Measurements from ENCODE around the gene COL6A2. TPM values are rescaled to one million over a fixed set of nuclear protein-coding genes. Genes with fewer than 3 reads are reported as not detected.

The COL6A2 gene
- total RNA-seq = 10 to 100 TPM; 10.8 to 11.3 TPM

- Mint-ChIP-seq H3K4me3 (peak within 1 kb of the TSS; percentile 41 to 74), H3K36me3 (ENCODE audit: insufficient read depth in 2 of 2) (peaks cover 0 to 10% of the 10 kb centered on the region in 2 donors), H3K27ac (no peak within 1 kb of the TSS), H3K9me3 (peaks cover 3% of the 10 kb centered on the region in 2 donors), H3K27me3 (ENCODE audit: low read depth) (peaks cover 33% of the 10 kb centered on the region), H3K4me1 (ENCODE audit: low read depth) (peaks cover 8% of the 10 kb centered on the region)
- peak; percentile 66 to 75 for DNase-seq
- ATAC-seq (replicated peaks in 1 of 2) = peak; percentile 91 to 93
Measured at GRCh38 chr21:46097336-46098293, at the start of gene COL6A2. Gene COL6A2 (plus strand): TSS chr21:46098112.

GRCh38 chr21:46048926-46049889, 48.7 kb upstream of the COL6A2 start:
- ATAC-seq (replicated peaks in 1 of 2) = no peak
- no peak for DNase-seq

GRCh38 chr21:46049890-46050667, 47.8 kb upstream of the COL6A2 start:
- ATAC-seq (replicated peaks in 1 of 2) (no peak), DNase-seq (no peak)
- peaks cover 14% of the 10 kb centered on the region for H3K4me1 Mint-ChIP-seq (ENCODE audit: low read depth)
- H3K27ac Mint-ChIP-seq = no peak overlapping the region
- no peak overlapping the region for H3K4me3 Mint-ChIP-seq
- H3K27me3 Mint-ChIP-seq (ENCODE audit: low read depth) = peaks cover 6% of the 10 kb centered on the region
- H3K9me3 Mint-ChIP-seq = no peaks in the 10 kb centered on the region
- H3K36me3 Mint-ChIP-seq (ENCODE audit: insufficient read depth in 2 of 2) = no peaks in the 10 kb centered on the region

More at GRCh38 chr21:46048926-46049889, 48.7 kb upstream of the COL6A2 start:
- Mint-ChIP-seq H3K27ac (no peak overlapping the region), H3K4me3 (no peak overlapping the region), H3K9me3 (no peaks in the 10 kb centered on the region), H3K27me3 (ENCODE audit: low read depth) (peaks cover 6% of the 10 kb centered on the region), H3K36me3 (ENCODE audit: insufficient read depth in 2 of 2) (no peaks in the 10 kb centered on the region), H3K4me1 (ENCODE audit: low read depth) (peaks cover 14% of the 10 kb centered on the region)

GRCh38 chr21:46050668-46051378, 47.1 kb upstream of the COL6A2 start:
- H3K36me3 Mint-ChIP-seq (ENCODE audit: insufficient read depth in 2 of 2) = no peaks in the 10 kb centered on the region
- H3K4me3 Mint-ChIP-seq = no peak overlapping the region
- DNase-seq (no peak), ATAC-seq (replicated peaks in 1 of 2) (no peak)
- H3K9me3 Mint-ChIP-seq = no peaks in the 10 kb centered on the region
- H3K27me3 Mint-ChIP-seq (ENCODE audit: low read depth) = peaks cover 6% of the 10 kb centered on the region
- H3K4me1 Mint-ChIP-seq (ENCODE audit: low read depth) = peaks cover 14% of the 10 kb centered on the region
- H3K27ac Mint-ChIP-seq = no peak overlapping the region

- no peaks in the 10 kb centered on the region for H3K36me3 Mint-ChIP-seq (ENCODE audit: insufficient read depth in 2 of 2)
- peaks cover 14% of the 10 kb centered on the region for H3K4me1 Mint-ChIP-seq (ENCODE audit: low read depth)
- ATAC-seq (replicated peaks in 1 of 2) (no peak), DNase-seq (no peak)
- no peaks in the 10 kb centered on the region for H3K9me3 Mint-ChIP-seq
- no peak overlapping the region for H3K27ac Mint-ChIP-seq
- no peak overlapping the region for H3K4me3 Mint-ChIP-seq
- peaks cover 6% of the 10 kb centered on the region for H3K27me3 Mint-ChIP-seq (ENCODE audit: low read depth)
Measured at GRCh38 chr21:46051379-46051770, 46.5 kb upstream of the COL6A2 start.

- ATAC-seq (replicated peaks in 1 of 2) (no peak), DNase-seq (no peak)
- Mint-ChIP-seq H3K27ac (no peak overlapping the region), H3K27me3 (ENCODE audit: low read depth) (peaks cover 6% of the 10 kb centered on the region), H3K4me3 (no peak overlapping the region), H3K4me1 (ENCODE audit: low read depth) (peaks cover 15% of the 10 kb centered on the region), H3K9me3 (no peaks in the 10 kb centered on the region), H3K36me3 (ENCODE audit: insufficient read depth in 2 of 2) (no peaks in the 10 kb centered on the region)
Measured at GRCh38 chr21:46051821-46052675, 45.9 kb upstream of the COL6A2 start.

- Mint-ChIP-seq H3K27ac (peak overlapping the region; percentile 54), H3K27me3 (ENCODE audit: low read depth) (peaks cover 12% of the 10 kb centered on the region), H3K36me3 (ENCODE audit: insufficient read depth in 2 of 2) (no peaks in the 10 kb centered on the region), H3K9me3 (no peaks in the 10 kb centered on the region), H3K4me3 (no peak overlapping the region), H3K4me1 (ENCODE audit: low read depth) (peaks cover 25% of the 10 kb centered on the region)
- ATAC-seq (replicated peaks in 1 of 2) = peak; percentile 74 to 80
- peak; percentile 38 to 64 for DNase-seq
Measured at GRCh38 chr21:46052703-46053651, 44.9 kb upstream of the COL6A2 start.

- Mint-ChIP-seq H3K9me3 (peaks cover 4 to 6% of the 10 kb centered on the region in 2 donors), H3K27me3 (ENCODE audit: low read depth) (peaks cover 21% of the 10 kb centered on the region), H3K4me3 (peak overlapping the region in 1 of 2 donors; percentile 29), H3K27ac (no peak overlapping the region), H3K36me3 (ENCODE audit: insufficient read depth in 2 of 2) (peaks cover 0 to 4% of the 10 kb centered on the region in 2 donors), H3K4me1 (ENCODE audit: low read depth) (peaks cover 33% of the 10 kb centered on the region)
- DNase-seq (no peak), ATAC-seq (replicated peaks in 1 of 2) (no peak)
Measured at GRCh38 chr21:46054031-46054430, 43.9 kb upstream of the COL6A2 start.

- Mint-ChIP-seq H3K27ac (no peak overlapping the region), H3K27me3 (ENCODE audit: low read depth) (peaks cover 26% of the 10 kb centered on the region), H3K4me3 (no peak overlapping the region), H3K9me3 (peaks cover 6 to 8% of the 10 kb centered on the region in 2 donors), H3K4me1 (ENCODE audit: low read depth) (peaks cover 36% of the 10 kb centered on the region), H3K36me3 (ENCODE audit: insufficient read depth in 2 of 2) (peaks cover 0 to 4% of the 10 kb centered on the region in 2 donors)
- ATAC-seq (replicated peaks in 1 of 2) (no peak), DNase-seq (no peak)
Measured at GRCh38 chr21:46054451-46054881, 43.4 kb upstream of the COL6A2 start.

GRCh38 chr21:46055863-46056281, 42.0 kb upstream of the COL6A2 start:
- H3K4me1 Mint-ChIP-seq (ENCODE audit: low read depth) = peaks cover 42% of the 10 kb centered on the region
- peaks cover 26% of the 10 kb centered on the region for H3K27me3 Mint-ChIP-seq (ENCODE audit: low read depth)
- H3K9me3 Mint-ChIP-seq = peaks cover 6 to 8% of the 10 kb centered on the region in 2 donors
- DNase-seq = no peak
- H3K36me3 Mint-ChIP-seq (ENCODE audit: insufficient read depth in 2 of 2) = peaks cover 0 to 4% of the 10 kb centered on the region in 2 donors
- H3K4me3 Mint-ChIP-seq = no peak overlapping the region
- H3K27ac Mint-ChIP-seq = no peak overlapping the region
- no peak for ATAC-seq (replicated peaks in 1 of 2)
